ENCODE data around the gene OSGIN1.

The OSGIN1 gene

GRCh38 chr16:83978401-83978904 is 25.4 kb downstream of the OSGIN1 start:
- TF ChIP-seq CTCF (IDR thresholded peaks at IDR 0.05; ENCODE audit: low read depth, low read length), result no peak
- DNase-seq (ENCODE audit: extremely low read depth, low read depth), result no peak

DNA sequence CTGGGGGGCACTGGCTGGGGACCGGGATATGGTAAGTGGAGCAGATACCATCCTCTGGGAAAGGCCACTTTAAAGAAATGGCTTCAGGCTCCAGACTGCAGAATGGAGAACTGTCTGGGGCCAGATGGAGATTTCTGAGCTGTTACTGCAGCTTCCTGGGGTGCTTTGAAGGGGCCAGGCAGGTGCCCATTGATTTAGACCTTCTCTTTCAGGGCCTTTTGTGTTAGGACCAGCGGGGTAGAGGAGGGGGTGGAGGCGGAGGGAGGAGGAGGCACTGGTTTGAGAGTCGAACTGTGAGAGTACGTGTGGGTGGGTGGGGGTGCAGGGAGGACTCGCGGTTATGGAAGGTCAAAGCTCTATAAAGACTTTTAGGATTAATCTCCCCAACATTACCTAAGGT is 26.4 kb downstream of the OSGIN1 start:
- no peak for TF ChIP-seq CTCF (IDR thresholded peaks at IDR 0.05; ENCODE audit: low read depth, low read length)
- DNase-seq (ENCODE audit: extremely low read depth, low read depth), result no peak

- no peak for TF ChIP-seq CTCF (IDR thresholded peaks at IDR 0.05; ENCODE audit: low read depth, low read length)
- no peak for DNase-seq (ENCODE audit: extremely low read depth, low read depth)
These were observed 27.8 kb downstream of the OSGIN1 start for GRCh38 chr16:83980794-83981193.

DNA sequence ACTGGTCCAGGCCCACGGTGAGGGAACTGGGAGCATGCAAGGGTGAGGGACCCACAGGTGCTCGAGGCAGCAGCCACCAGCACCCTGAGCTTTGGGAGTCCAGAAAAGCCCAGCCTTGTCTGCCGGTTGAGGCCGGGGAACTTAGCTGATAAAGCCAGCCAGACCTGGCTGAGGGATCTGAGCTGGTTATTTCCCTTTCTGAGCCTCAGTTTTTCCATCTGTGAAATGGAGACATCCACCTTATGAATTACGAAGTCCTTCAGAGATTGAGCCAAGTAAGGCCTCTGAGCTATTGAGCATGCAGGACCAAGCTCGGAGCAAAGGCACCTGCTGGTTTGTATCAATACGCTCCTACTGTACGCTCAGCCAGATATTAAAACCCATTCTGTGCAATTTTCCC is 28.8 kb downstream of the OSGIN1 start:
- no peak for TF ChIP-seq CTCF (IDR thresholded peaks at IDR 0.05; ENCODE audit: low read depth, low read length)
- DNase-seq (ENCODE audit: extremely low read depth, low read depth), result no peak

DNA sequence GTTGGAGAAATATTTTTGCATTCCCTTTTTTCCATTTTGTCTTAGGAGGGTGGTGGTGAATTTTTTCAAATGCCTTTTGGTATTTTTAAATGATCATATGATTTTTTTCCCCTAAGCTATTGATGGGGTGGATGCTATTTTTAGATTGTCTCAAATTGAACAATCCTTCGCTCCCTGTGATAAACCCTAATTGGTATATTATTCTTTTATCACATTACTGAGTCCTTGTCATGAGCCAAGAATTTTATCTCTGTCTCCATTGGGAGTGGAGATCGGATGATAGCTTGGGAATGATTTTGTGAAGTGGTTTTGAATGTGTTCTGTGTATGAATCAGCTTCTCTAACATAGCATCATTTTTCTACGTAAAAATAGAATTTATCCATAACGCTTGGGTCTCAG is 30.5 kb downstream of the OSGIN1 start:
- no peak for DNase-seq (ENCODE audit: extremely low read depth, low read depth)
- no peak for TF ChIP-seq CTCF (IDR thresholded peaks at IDR 0.05; ENCODE audit: low read depth, low read length)

- no peak for DNase-seq (ENCODE audit: extremely low read depth, low read depth)
- no peak for TF ChIP-seq CTCF (IDR thresholded peaks at IDR 0.05; ENCODE audit: low read depth, low read length)
These were observed 36.3 kb downstream of the OSGIN1 start for GRCh38 chr16:83989300-83989699.

- no peak for TF ChIP-seq CTCF (IDR thresholded peaks at IDR 0.05; ENCODE audit: low read depth, low read length)
These were observed 37.5 kb downstream of the OSGIN1 start for GRCh38 chr16:83990492-83990891.

More at GRCh38 chr16:83990492-83990891, 37.5 kb downstream of the OSGIN1 start:
- no peak for DNase-seq (ENCODE audit: extremely low read depth, low read depth)
